ENCODE data around the gene FKBP5. TPM values are rescaled to one million over a fixed set of nuclear protein-coding genes. Genes with fewer than 3 reads are reported as not detected.
"Not testable (repeated sequence)": the region's sequence is repeated elsewhere in the genome, so short reads cannot be mapped to it uniquely, and the experiment has no call there.

FKBP5 gene
- total RNA-seq, 2 experiments from 2014 or later = 202 to 208 TPM

DNA sequence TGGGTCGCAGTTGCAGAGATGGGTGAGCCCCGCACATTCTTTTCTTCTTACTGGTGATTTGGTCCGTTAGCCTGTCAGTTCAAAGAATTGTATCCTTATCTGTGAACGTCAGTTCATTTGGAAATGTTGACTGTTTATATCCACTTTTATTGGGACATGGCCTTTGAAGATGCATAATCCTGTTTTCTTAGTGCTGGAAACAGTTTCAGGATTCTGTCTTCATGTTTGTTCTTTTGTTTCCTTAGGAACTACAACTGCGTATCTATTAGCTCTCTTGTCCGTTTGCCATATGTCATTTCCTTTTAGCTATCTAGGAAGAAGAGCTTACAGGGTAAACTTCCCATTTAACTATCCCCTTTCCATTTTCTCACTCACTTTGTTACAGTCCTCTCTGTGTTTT lies 141.0 kb downstream of the FKBP5 start:
- Mint-ChIP-seq H3K4me3 (no peak overlapping the region), H3K27me3 (ENCODE audit: low read depth) (no peaks in the 10 kb centered on the region), H3K36me3 (ENCODE audit: low read depth) (peaks cover 2% of the 10 kb centered on the region), H3K27ac (no peak overlapping the region), H3K4me1 (ENCODE audit: low read depth) (peaks cover 1% of the 10 kb centered on the region), H3K9me3 (peaks cover 9% of the 10 kb centered on the region)
- CTCF ChIA-PET = interaction anchor here (0.6 to 0.7 kb wide), 2 partner anchors 26 to 30 kb away, joined by 3 to 5 read pairs; no protein-coding TSS in a partner anchor
- no peak for DNase-seq
- intact Hi-C loops (cut with micrococcal nuclease) = no loop called here

DNA sequence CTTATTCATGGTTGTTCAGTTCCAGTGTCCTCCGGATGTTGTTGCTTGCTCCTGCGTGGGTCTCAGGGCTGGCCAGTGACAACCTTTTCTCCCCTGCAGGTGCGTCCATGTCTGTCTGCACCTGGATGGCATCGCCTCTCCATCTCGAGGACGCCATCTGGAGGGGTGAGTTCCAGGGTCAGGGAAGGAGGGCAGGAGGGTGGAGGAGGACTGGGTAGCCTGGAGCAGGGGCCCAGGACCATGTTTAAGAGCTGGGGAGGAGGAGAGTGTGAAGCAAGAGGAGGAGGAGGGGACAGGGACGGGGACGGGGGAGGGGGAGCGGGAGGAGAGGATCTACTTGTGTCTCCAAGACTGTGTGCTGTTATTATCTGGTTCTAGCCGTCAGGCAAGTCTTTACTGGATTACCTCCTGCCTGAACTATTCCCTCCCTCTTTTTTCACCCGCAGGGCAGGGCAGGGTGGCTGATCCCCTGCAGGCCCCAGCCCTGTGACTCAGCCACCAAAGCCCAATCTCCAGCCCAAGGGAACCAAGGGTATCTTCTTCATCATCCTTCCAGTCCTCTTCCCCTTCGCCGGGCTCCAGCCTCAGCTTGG lies 143.8 kb downstream of the FKBP5 start:
- Mint-ChIP-seq H3K4me3 (no peak overlapping the region), H3K4me1 (ENCODE audit: low read depth) (peaks cover 1% of the 10 kb centered on the region), H3K27me3 (ENCODE audit: low read depth) (no peaks in the 10 kb centered on the region), H3K36me3 (ENCODE audit: low read depth) (no peaks in the 10 kb centered on the region), H3K9me3 (peaks cover 3% of the 10 kb centered on the region), H3K27ac (no peak overlapping the region)
- intact Hi-C loops (cut with micrococcal nuclease) = no loop called here
- CTCF ChIA-PET = no interaction called here
- no peak for DNase-seq

DNA sequence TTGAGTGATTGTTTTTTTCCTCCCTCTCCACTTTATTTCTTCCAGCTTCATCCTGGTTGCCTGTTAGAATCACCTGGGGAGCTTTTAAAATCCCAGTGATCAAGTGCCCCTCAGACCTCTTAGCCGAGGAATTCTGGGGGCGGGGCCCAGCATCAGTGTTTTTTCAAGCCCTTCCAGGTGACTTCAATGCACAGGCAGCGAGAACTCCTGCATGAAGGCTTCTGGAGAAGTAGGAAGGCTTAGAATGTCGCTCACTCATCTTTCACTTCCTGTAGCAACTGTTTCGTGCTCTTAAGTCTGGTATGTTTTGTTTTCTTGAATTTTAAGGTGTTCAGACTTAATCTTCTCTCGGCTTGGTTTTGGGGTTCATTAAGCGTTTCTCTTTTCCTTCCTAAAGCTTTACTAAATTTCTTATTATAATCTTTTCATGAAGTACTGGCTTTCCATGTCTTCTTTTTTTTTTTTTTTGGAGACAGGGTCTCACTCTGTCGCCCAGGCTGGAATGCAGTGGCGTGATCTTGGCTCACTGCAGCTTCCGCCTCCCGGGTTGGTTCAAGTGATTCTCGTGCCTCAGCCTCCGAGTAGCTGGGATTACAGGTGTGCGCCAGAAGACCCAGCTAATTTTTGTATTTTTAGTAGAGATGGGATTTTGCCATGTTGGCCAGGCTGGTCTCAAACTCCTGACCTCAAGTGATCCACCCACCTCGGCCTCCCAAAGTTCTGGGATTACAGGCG lies 145.1 kb downstream of the FKBP5 start:
- CTCF ChIA-PET = interaction anchor here (0.6 to 1.4 kb wide), 4 partner anchors 9 to 32 kb away, joined by 3 to 7 read pairs (median 4); no protein-coding TSS in a partner anchor
- intact Hi-C loops (cut with micrococcal nuclease) = no loop called here
- Mint-ChIP-seq H3K4me3 (no peak overlapping the region), H3K4me1 (ENCODE audit: low read depth) (peaks cover 1% of the 10 kb centered on the region), H3K27me3 (ENCODE audit: low read depth) (no peaks in the 10 kb centered on the region), H3K36me3 (ENCODE audit: low read depth) (no peaks in the 10 kb centered on the region), H3K27ac (no peak overlapping the region), H3K9me3 (no peaks in the 10 kb centered on the region)
- DNase-seq = no peak

DNA sequence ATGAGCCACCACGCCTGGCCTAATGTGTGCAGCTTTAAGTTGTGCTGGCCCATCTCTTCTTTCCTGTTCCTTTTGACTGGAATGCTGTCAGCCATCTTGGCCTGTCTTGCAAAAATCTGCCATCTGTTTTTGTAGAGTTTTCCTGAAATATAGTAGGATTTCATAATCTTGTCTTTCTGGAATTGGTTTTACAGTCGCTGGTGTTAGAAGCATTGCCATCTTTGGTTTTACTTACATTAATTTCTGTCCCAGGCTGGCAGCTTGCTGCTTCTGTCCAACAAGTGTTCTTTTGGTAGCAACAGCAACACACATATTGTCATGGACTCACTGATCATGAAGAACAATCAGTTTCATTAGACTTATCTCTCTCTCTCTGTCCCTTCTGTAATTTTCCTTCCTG lies 146.9 kb downstream of the FKBP5 start:
- Mint-ChIP-seq H3K36me3 (ENCODE audit: low read depth) (no peaks in the 10 kb centered on the region), H3K9me3 (no peaks in the 10 kb centered on the region), H3K27ac (no peak overlapping the region), H3K4me1 (ENCODE audit: low read depth) (peaks cover 1% of the 10 kb centered on the region), H3K4me3 (no peak overlapping the region), H3K27me3 (ENCODE audit: low read depth) (no peaks in the 10 kb centered on the region)
- CTCF ChIA-PET = interaction anchor here (0.5 to 1.4 kb wide), 4 partner anchors 10 to 59 kb away, joined by 3 to 4 read pairs (median 3); no protein-coding TSS in a partner anchor
- intact Hi-C loops (cut with micrococcal nuclease) = no loop called here
- DNase-seq = no peak

DNA sequence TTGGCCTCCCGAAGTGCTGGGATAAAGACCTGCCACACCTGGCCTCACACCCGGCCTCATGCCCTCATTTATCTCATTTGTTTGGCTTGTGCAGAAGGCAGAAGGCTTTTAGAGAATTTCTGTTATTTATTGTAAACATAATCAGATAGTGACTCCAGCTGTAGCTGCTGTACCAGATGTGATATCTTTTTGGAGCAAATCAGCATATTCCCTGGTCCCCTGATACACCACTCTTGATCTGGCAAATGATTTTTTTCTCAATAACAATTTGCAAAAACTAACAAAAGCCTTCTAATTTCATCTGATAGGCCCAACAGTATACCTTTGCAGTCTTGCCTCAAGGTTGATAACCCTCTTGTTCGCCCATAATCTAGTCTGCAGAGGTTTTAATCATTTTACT lies 149.5 kb downstream of the FKBP5 start:
- CTCF ChIA-PET = no interaction called here
- H3K4me1 Mint-ChIP-seq (ENCODE audit: low read depth) = peaks cover 3% of the 10 kb centered on the region
- intact Hi-C loops (cut with micrococcal nuclease) = no loop called here
- H3K9me3 Mint-ChIP-seq = no peaks in the 10 kb centered on the region
- H3K27me3 Mint-ChIP-seq (ENCODE audit: low read depth) = peaks cover 3% of the 10 kb centered on the region
- H3K4me3 Mint-ChIP-seq = no peak overlapping the region
- no peaks in the 10 kb centered on the region for H3K36me3 Mint-ChIP-seq (ENCODE audit: low read depth)
- DNase-seq = no peak
- no peak overlapping the region for H3K27ac Mint-ChIP-seq

DNA sequence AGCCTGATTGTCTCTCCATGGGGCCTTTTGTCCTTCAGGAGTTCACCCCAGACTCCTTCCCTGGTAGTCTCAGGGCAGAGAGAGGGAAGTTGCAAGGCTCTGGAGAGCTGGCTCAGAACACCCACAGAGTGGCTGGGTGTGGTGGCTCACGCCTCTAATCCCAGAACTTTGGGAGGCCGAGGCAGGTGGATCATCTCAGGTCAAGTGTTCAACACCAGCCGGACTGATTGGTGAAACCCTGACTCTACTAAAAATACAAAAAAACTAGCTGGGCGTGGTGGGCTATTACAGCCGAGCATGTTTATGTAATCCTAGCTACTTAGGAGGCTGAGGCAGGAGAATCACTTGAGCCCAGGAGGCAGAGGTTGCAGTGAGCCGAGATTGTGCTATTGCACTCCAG lies 152.9 kb downstream of the FKBP5 start:
- DNase-seq; CTCF ChIA-PET; H3K9me3 Mint-ChIP-seq; H3K27ac Mint-ChIP-seq; H3K4me1 Mint-ChIP-seq (ENCODE audit: low read depth); intact Hi-C loops (cut with micrococcal nuclease); H3K4me3 Mint-ChIP-seq; H3K36me3 Mint-ChIP-seq (ENCODE audit: low read depth); H3K27me3 Mint-ChIP-seq (ENCODE audit: low read depth): not testable (repeated sequence)

DNA sequence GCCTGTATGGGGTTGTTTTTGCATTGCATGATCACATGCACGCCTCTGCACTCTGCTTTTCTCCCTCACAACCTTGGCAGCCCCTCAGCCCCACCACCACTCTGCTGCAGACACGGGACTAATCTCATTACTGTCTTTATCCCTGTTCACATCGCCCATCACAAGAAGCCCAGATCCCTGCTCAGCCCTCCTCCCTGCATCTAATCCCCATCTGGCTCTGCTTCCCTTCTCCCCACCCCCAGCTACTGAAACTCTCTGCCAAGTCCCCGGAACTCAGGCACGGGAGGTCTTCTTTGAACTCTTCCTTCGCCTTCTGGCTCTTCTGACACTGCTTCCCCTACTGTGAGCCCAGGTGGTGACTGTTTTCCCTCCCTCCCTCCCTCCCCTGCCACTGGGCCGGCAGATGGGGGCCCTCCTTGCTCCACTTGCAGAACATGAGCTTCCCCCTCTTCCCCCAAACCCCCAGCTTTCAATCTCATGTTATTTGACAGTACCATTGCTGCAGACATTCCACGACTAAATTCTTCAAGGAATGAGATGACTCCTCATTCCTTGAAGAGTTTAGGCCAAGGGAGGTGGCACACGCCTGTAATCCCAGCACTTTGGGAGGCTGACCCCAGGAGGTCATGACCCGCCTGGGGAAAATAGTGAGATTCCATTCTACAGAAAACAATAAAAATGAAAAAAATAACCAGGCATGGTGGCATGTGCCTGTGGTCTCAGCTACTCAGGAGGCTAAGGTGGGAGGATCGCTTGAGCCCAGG lies 154.1 kb downstream of the FKBP5 start:
- Mint-ChIP-seq H3K4me3 (no peak overlapping the region), H3K9me3 (no peaks in the 10 kb centered on the region), H3K4me1 (ENCODE audit: low read depth) (peaks cover 2% of the 10 kb centered on the region), H3K36me3 (ENCODE audit: low read depth) (no peaks in the 10 kb centered on the region), H3K27ac (no peak overlapping the region), H3K27me3 (ENCODE audit: low read depth) (peaks cover 3% of the 10 kb centered on the region)
- CTCF ChIA-PET = no interaction called here
- no peak for DNase-seq
- intact Hi-C loops (cut with micrococcal nuclease) = no loop called here

DNA sequence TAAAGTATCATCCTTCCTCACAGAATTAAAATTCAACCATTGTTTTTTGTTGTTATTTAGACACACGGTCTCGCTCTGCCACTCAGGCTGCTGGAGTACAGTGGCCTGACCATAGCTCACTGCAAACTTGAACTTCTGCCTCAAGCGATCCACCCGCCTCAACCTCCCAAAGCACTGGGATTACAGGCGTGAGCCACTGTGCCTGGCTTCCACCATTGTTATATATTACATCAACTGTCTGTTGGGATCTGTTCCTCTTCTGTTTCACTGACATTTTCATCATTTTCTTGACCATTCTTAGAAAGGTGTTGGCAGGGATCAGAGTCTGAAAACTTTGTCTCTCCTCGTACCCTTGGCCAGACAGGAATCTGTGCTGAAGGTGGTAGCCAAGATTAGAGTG lies 154.7 kb downstream of the FKBP5 start:
- no peak for DNase-seq
- peaks cover 3% of the 10 kb centered on the region for H3K27me3 Mint-ChIP-seq (ENCODE audit: low read depth)
- H3K4me1 Mint-ChIP-seq (ENCODE audit: low read depth) = peaks cover 2% of the 10 kb centered on the region
- intact Hi-C loops (cut with micrococcal nuclease) = no loop called here
- H3K9me3 Mint-ChIP-seq = no peaks in the 10 kb centered on the region
- H3K36me3 Mint-ChIP-seq (ENCODE audit: low read depth) = no peaks in the 10 kb centered on the region
- CTCF ChIA-PET = no interaction called here
- H3K4me3 Mint-ChIP-seq = no peak overlapping the region
- no peak overlapping the region for H3K27ac Mint-ChIP-seq

DNA sequence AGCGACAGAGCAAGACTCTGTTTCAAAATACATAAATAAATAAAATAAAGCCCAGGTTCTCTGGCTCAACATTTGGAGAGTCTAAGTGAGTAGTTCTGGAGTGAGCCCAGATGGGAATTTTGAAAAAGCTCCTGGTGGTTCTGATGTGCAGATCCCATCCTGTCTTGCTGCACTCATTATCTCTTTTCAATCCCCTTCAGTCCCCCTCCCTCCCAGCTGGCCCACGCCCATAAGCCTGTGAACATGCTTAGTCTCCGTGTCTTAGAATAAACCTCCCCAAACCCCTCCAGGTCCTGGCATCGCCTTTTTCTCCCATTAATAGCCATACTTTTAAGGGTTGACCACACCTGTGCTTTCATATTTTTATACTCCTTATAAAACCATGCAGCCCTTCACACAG lies 156.6 kb downstream of the FKBP5 start:
- Mint-ChIP-seq H3K27ac (no peak overlapping the region), H3K27me3 (ENCODE audit: low read depth) (peaks cover 3% of the 10 kb centered on the region), H3K4me3 (no peak overlapping the region), H3K36me3 (ENCODE audit: low read depth) (no peaks in the 10 kb centered on the region), H3K4me1 (ENCODE audit: low read depth) (peaks cover 2% of the 10 kb centered on the region), H3K9me3 (no peaks in the 10 kb centered on the region)
- DNase-seq = no peak
- CTCF ChIA-PET = interaction anchor here (1.0 to 1.3 kb wide), 3 partner anchors 9 to 20 kb away, joined by 3 to 9 read pairs (median 6); no protein-coding TSS in a partner anchor
- intact Hi-C loops (cut with micrococcal nuclease) = no loop called here

DNA sequence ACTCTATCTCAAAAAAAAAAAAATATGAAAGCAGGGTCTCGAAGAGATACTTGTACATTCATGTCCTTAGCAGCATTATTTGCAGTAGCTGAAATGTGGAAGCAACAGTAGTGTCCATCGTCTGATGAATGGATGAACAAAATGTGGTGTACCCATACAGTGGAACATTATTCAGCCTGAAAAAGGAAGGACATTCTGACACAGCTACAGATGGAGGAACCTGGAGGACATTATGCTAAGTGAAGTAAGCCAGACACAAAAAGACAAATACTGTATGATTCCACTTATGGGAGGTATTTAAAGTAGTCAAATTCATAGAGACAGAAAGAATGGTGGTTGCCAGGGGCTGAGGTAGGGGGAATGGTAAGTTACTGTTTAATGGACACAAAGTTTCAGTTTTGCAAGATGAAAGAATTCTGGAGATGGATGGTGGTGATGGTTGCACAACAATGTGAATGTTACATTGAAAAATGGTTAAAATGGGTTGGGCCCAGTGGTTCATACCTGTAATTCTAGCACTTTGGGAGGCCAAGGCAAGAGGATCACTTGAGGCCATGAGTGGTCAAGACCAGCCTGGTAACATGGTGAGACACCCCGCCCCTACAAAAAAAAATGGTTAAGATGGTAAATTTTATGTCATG lies 164.2 kb downstream of the FKBP5 start:
- CTCF ChIA-PET = interaction anchor here (0.7 to 9.9 kb wide), 8 partner anchors 8 to 433 kb away, joined by 3 to 117 read pairs (median 6); partner anchors contain the start of gene ARMC12
- peaks cover 5% of the 10 kb centered on the region for H3K4me1 Mint-ChIP-seq (ENCODE audit: low read depth)
- no peaks in the 10 kb centered on the region for H3K27me3 Mint-ChIP-seq (ENCODE audit: low read depth)
- no peaks in the 10 kb centered on the region for H3K36me3 Mint-ChIP-seq (ENCODE audit: low read depth)
- no peaks in the 10 kb centered on the region for H3K9me3 Mint-ChIP-seq
- no peak for DNase-seq
- no peak overlapping the region for H3K4me3 Mint-ChIP-seq
- no peak overlapping the region for H3K27ac Mint-ChIP-seq
- intact Hi-C loops (cut with micrococcal nuclease) = loop anchor here (5.0 to 10.0 kb wide), 3 partner anchors 43 to 570 kb away; no protein-coding TSS in a partner anchor

Data from activated naive CD4-positive, alpha-beta T cell treated with anti-CD3 and anti-CD28 coated beads for 36 hours (primary cell).